ENCODE measurements around the gene IER5. TPM values are rescaled to one million over a fixed set of nuclear protein-coding genes. Genes with fewer than 3 reads are reported as not detected.

Gene IER5
- total RNA-seq, 1 donor from 2014 or later = 8.8 TPM

GRCh38 chr1:181140398-181140797, 51.9 kb downstream of the IER5 start:
- Mint-ChIP-seq H3K36me3 (ENCODE audit: unreplicated experiment) (peaks cover 6% of the 10 kb centered on the region), H3K9me3 (ENCODE audit: unreplicated experiment) (peaks cover 14% of the 10 kb centered on the region), H3K27me3 (ENCODE audit: unreplicated experiment) (peaks cover 2% of the 10 kb centered on the region), H3K4me1 (ENCODE audit: low read depth, unreplicated experiment) (peaks cover 25% of the 10 kb centered on the region), H3K4me3 (ENCODE audit: unreplicated experiment) (no peak overlapping the region), H3K27ac (ENCODE audit: unreplicated experiment) (no peak overlapping the region)
- TF ChIP-seq CTCF (IDR thresholded peaks at IDR 0.05; ENCODE audit: partially characterized antibody, unreplicated experiment) = no peak
- no peak for DNase-seq

- Mint-ChIP-seq H3K36me3 (ENCODE audit: unreplicated experiment) (peaks cover 8% of the 10 kb centered on the region), H3K27me3 (ENCODE audit: unreplicated experiment) (peaks cover 2% of the 10 kb centered on the region), H3K27ac (ENCODE audit: unreplicated experiment) (no peak overlapping the region), H3K4me1 (ENCODE audit: low read depth, unreplicated experiment) (peaks cover 25% of the 10 kb centered on the region), H3K4me3 (ENCODE audit: unreplicated experiment) (no peak overlapping the region), H3K9me3 (ENCODE audit: unreplicated experiment) (peaks cover 14% of the 10 kb centered on the region)
- DNase-seq = no peak
- no peak for TF ChIP-seq CTCF (IDR thresholded peaks at IDR 0.05; ENCODE audit: partially characterized antibody, unreplicated experiment)
These were observed 52.4 kb downstream of the IER5 start for GRCh38 chr1:181140891-181141290.

- H3K4me1 Mint-ChIP-seq (ENCODE audit: low read depth, unreplicated experiment) = peaks cover 22% of the 10 kb centered on the region
- H3K27me3 Mint-ChIP-seq (ENCODE audit: unreplicated experiment) = peaks cover 2% of the 10 kb centered on the region
- H3K9me3 Mint-ChIP-seq (ENCODE audit: unreplicated experiment) = peaks cover 14% of the 10 kb centered on the region
- TF ChIP-seq CTCF (IDR thresholded peaks at IDR 0.05; ENCODE audit: partially characterized antibody, unreplicated experiment) = no peak
- H3K4me3 Mint-ChIP-seq (ENCODE audit: unreplicated experiment) = no peak overlapping the region
- DNase-seq = no peak
- no peak overlapping the region for H3K27ac Mint-ChIP-seq (ENCODE audit: unreplicated experiment)
- peaks cover 14% of the 10 kb centered on the region for H3K36me3 Mint-ChIP-seq (ENCODE audit: unreplicated experiment)
These were observed 53.0 kb downstream of the IER5 start for GRCh38 chr1:181141431-181141910.

Other genes with a start within 250 kb of the IER5 start
- gene KIAA1614, start 175.8 kb upstream of the IER5 start, total RNA-seq (ENCODE audit: unreplicated experiment) = 4.1 TPM
- 46.6 TPM for gene STX6, start 65.8 kb upstream of the IER5 start, total RNA-seq (ENCODE audit: unreplicated experiment)
- not detected for gene MR1, start 54.7 kb upstream of the IER5 start, total RNA-seq (ENCODE audit: unreplicated experiment)